ENCODE results near the gene LRRC8D.

LRRC8D gene

DNA sequence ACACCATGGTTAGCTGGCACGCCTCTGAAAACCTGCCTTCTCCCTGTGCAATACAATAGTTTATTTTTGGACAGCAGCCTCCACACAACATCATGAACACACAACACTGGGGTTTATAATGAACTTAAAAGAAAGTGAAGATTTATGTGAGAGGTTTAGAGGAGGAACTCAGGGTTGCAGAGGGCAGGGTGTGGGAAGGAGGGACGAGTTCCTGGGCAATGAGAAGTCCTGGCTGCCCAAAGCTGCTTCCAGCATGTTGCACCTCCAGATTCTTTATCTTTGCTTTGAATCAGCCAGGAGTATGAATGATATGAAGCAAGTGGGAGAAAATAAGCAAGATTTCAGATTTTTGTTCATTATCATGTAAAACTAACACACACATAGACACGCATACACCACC is 11.3 kb upstream of the LRRC8D start:
- H3K4me3 ChIP-seq (ENCODE audit: low read depth, low read length), result no peak overlapping the region
- no peaks in the 10 kb centered on the region for H3K36me3 ChIP-seq (ENCODE audit: control insufficient read depth, insufficient read depth, low read length)
- H3K9me3 ChIP-seq (ENCODE audit: control insufficient read depth, insufficient read depth, low read length), result no peaks in the 10 kb centered on the region
- no peak overlapping the region for H3K9ac ChIP-seq (ENCODE audit: low read depth, low read length)
- H3K27me3 ChIP-seq (ENCODE audit: control insufficient read depth, insufficient read depth, low read length), result peaks cover 13% of the 10 kb centered on the region
- H3K4me1 ChIP-seq (ENCODE audit: control insufficient read depth, insufficient read depth, low read length), result peaks cover 13% of the 10 kb centered on the region

DNA sequence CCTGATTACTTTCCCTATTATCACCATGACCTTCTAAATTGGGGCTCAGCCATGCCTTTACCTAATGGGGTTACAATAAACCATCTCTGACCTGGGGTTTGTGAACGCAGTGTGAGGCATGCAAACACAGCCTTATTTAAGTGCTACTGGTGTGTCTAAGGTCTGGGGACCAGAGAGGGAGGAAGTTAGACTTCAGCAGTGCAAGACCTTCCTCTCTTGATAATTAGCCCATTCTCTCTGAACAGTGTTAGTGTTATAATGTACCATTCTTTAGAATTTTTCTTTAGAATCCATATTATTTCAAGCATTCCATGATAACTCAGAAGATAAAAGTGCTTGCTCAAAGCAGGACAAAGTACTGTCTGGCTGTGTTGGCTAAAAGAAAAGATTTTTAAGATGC is 10.5 kb upstream of the LRRC8D start:
- H3K4me1 ChIP-seq (ENCODE audit: control insufficient read depth, insufficient read depth, low read length), result peaks cover 13% of the 10 kb centered on the region
- peaks cover 13% of the 10 kb centered on the region for H3K27me3 ChIP-seq (ENCODE audit: control insufficient read depth, insufficient read depth, low read length)
- no peak overlapping the region for H3K4me3 ChIP-seq (ENCODE audit: low read depth, low read length)
- H3K9ac ChIP-seq (ENCODE audit: low read depth, low read length), result no peak overlapping the region
- no peaks in the 10 kb centered on the region for H3K36me3 ChIP-seq (ENCODE audit: control insufficient read depth, insufficient read depth, low read length)
- H3K9me3 ChIP-seq (ENCODE audit: control insufficient read depth, insufficient read depth, low read length), result no peaks in the 10 kb centered on the region

DNA sequence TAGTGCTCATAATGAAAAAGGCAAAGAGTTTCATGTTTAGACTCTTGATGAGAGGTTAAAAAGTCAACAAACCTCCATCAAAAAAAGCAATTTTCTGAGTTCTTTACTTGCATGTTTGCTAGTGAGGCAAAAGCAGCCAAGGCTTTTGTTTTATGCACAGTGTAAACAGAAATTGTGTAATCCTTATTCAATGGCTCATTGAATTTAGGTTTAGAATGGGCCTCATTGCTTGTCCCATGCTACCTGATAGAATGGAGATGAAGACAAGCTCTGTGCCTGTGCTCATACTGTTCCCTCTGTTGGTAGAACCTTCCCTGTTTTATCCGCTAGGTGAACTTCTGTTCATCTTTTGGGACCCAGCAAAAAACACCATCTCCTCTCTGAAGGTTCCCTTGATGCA is 10.0 kb upstream of the LRRC8D start:
- H3K27me3 ChIP-seq (ENCODE audit: control insufficient read depth, insufficient read depth, low read length), result peaks cover 13% of the 10 kb centered on the region
- H3K9me3 ChIP-seq (ENCODE audit: control insufficient read depth, insufficient read depth, low read length), result no peaks in the 10 kb centered on the region
- H3K4me1 ChIP-seq (ENCODE audit: control insufficient read depth, insufficient read depth, low read length), result peaks cover 13% of the 10 kb centered on the region
- no peak overlapping the region for H3K4me3 ChIP-seq (ENCODE audit: low read depth, low read length)
- H3K36me3 ChIP-seq (ENCODE audit: control insufficient read depth, insufficient read depth, low read length), result no peaks in the 10 kb centered on the region
- H3K9ac ChIP-seq (ENCODE audit: low read depth, low read length), result no peak overlapping the region

DNA sequence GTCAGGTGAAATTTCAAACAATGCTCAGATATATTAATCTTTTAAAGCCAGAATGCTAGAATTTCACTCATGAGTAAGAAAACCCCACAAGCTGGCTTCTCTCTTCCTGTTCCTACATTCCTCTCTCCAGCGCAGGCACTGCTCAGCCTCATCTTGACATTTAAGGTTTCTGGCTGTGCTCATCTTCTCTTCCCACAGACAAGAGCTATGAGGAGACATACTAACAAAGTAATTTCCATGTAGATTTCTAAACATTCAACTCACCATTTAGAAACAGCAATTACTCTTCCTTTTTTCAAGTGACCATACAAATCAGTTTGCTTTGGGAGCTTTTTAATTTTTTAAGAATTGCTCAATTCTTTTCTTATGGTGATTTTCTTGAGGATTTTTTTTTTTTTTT is 7.8 kb upstream of the LRRC8D start:
- no peak overlapping the region for H3K9ac ChIP-seq (ENCODE audit: low read depth, low read length)
- H3K9me3 ChIP-seq (ENCODE audit: control insufficient read depth, insufficient read depth, low read length), result no peaks in the 10 kb centered on the region
- peaks cover 10% of the 10 kb centered on the region for H3K4me1 ChIP-seq (ENCODE audit: control insufficient read depth, insufficient read depth, low read length)
- peaks cover 10% of the 10 kb centered on the region for H3K27me3 ChIP-seq (ENCODE audit: control insufficient read depth, insufficient read depth, low read length)
- no peaks in the 10 kb centered on the region for H3K36me3 ChIP-seq (ENCODE audit: control insufficient read depth, insufficient read depth, low read length)
- no peak overlapping the region for H3K4me3 ChIP-seq (ENCODE audit: low read depth, low read length)

DNA sequence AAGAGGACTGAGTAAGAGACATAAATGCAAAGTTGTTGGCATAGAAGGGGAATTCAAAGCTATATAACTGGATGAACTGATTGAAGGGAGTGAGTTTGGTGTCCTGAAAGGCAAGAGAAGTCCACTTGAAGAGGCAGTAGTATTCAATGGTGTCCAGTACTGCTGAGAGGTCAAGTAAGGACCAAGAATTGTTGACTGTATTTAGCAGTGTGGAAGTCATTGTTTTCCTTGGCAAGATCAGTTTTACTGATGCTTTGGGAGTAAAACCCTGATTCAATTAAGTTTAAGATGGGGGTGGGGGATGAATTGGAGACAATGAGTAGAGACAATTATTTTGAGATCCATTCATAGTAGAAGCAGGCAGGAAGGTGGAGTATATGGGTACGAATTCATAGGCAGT is 5.8 kb upstream of the LRRC8D start:
- no peaks in the 10 kb centered on the region for H3K9me3 ChIP-seq (ENCODE audit: control insufficient read depth, insufficient read depth, low read length)
- H3K9ac ChIP-seq (ENCODE audit: low read depth, low read length), result no peak overlapping the region
- H3K4me1 ChIP-seq (ENCODE audit: control insufficient read depth, insufficient read depth, low read length), result no peaks in the 10 kb centered on the region
- H3K36me3 ChIP-seq (ENCODE audit: control insufficient read depth, insufficient read depth, low read length), result no peaks in the 10 kb centered on the region
- no peak overlapping the region for H3K4me3 ChIP-seq (ENCODE audit: low read depth, low read length)
- peaks cover 11% of the 10 kb centered on the region for H3K27me3 ChIP-seq (ENCODE audit: control insufficient read depth, insufficient read depth, low read length)

DNA sequence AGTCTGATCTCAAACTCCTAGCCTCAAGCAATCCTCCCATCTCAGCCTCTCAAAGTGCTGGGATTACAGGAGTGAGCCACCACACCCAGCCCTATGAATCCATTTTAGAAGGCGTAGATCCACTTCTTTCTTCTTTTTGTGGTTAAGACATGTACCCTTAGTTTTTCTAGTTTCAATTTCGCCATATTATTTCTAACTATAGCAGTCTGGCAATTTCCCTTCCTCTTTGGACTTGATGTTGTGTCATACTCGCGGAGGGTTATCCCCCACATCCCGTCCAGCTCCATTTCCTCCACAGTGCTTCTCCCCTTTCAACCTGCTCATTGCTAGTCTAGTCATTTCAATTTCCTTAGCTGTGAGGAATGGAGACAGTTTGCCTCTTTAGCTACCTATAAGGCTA is 5.2 kb upstream of the LRRC8D start:
- peaks cover 6% of the 10 kb centered on the region for H3K27me3 ChIP-seq (ENCODE audit: control insufficient read depth, insufficient read depth, low read length)
- H3K9ac ChIP-seq (ENCODE audit: low read depth, low read length), result no peak overlapping the region
- H3K36me3 ChIP-seq (ENCODE audit: control insufficient read depth, insufficient read depth, low read length), result no peaks in the 10 kb centered on the region
- H3K4me1 ChIP-seq (ENCODE audit: control insufficient read depth, insufficient read depth, low read length), result no peaks in the 10 kb centered on the region
- no peak overlapping the region for H3K4me3 ChIP-seq (ENCODE audit: low read depth, low read length)
- H3K9me3 ChIP-seq (ENCODE audit: control insufficient read depth, insufficient read depth, low read length), result no peaks in the 10 kb centered on the region

DNA sequence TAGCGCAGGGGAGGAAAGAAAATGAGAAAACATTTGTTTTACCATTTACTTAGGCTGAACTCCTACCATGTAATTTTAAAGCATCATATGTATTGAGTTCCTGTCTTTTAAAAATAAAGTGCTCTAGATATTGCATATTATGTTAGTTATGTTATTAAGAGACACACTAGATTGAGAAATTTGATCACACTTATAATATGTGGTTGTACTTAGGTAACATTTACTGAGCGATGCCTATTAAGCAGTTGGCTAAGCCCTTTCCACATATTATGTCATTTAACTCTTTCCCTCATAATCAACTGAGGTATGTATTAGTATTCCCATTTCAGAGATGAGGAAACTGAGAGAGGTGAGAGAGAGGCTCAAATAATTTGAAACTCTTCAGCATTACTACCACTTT is 4.5 kb upstream of the LRRC8D start:
- Histone ChIP-seq H3K27me3 (ENCODE audit: control insufficient read depth, insufficient read depth, low read length) (peaks cover 6% of the 10 kb centered on the region), H3K36me3 (ENCODE audit: control insufficient read depth, insufficient read depth, low read length) (no peaks in the 10 kb centered on the region), H3K9me3 (ENCODE audit: control insufficient read depth, insufficient read depth, low read length) (no peaks in the 10 kb centered on the region), H3K4me3 (ENCODE audit: low read depth, low read length) (no peak overlapping the region), H3K4me1 (ENCODE audit: control insufficient read depth, insufficient read depth, low read length) (no peaks in the 10 kb centered on the region), H3K9ac (ENCODE audit: low read depth, low read length) (no peak overlapping the region)

DNA sequence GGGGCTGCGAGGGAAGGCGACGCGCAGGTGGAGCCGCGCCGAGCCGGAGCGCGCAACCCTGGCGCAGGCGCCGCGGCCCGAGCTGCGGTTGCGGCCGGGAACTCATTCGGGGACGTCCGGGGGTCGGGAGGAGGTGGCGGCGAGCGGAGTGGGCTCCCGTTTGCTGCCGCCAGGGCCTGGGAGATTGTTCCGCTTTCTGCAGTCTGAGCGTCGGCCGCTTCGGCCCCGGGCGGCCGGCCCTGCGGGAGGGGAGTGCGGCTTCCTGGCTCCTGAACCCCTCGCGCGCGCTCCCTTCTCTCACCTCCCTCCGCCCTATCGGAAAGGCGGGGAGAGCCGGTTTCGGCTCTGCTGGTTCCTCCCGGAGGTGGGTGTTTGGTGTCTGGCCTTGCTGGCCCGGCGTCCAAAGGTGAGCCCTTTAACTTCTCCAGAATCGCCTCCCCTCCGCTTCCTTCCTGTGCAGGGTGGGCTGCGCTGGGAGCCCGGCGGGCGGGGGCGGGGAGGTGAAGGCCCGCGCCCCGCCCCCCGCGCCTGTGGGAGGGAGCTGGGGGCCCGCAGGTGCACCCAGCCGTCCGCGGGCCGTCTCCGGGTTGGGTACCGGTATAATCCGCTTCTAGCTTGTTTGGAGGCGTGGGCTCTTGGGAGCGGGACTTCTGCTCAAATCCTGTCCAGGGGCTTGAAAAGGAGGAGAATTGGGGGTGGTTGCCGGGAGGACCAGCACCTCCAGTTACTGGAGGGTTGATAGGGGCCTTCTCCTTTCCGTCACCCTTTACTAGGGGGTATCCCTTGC is 683 bp downstream of the LRRC8D start:
- Histone ChIP-seq H3K9ac (ENCODE audit: low read depth, low read length) (peak overlapping the region; percentile 83), H3K9me3 (ENCODE audit: control insufficient read depth, insufficient read depth, low read length) (no peaks in the 10 kb centered on the region), H3K4me1 (ENCODE audit: control insufficient read depth, insufficient read depth, low read length) (peaks cover 10% of the 10 kb centered on the region)

DNA sequence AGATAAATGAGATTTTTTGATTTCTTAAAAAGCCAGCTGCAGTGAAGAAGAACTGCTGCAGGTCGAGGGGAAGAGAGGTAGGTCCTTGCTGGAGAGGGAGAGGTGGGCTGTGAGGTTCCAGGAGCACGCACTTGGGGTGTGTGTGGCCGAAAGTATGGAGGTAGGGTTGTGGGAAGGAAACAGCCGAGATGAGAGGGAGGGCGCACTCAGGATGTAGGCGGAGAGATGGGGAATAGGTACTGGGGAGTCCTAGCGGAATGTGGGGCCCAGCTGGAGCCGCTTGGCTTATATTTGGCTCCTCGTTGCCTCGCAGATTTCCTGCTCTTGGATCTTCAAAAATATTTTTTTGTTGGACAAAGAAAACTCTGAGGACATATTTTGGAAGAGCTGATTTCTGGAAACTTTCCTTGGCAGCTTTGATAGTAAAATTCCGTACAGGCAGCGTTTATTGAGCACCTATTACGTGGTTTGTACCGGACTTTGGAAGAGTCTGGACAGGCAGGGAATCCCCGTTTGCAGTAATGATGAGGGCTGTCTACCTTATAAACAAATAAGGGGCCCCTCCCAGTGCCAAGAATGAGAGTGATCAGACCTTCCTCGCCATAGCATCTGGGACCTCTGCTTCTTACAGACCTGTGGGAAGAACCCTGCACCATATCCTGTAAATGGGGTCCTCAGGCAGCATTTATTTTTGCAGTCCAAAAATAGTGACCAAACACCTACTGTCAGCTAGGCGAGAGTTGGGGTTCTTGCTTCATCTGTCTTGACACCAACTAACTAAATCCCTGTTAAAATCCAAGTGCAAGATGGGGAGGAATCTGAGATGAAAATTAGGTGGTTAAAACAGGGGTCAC is 1.5 kb downstream of the LRRC8D start:
- Histone ChIP-seq H3K36me3 (ENCODE audit: control insufficient read depth, insufficient read depth, low read length) (no peaks in the 10 kb centered on the region), H3K4me1 (ENCODE audit: control insufficient read depth, insufficient read depth, low read length) (peaks cover 10% of the 10 kb centered on the region), H3K4me3 (ENCODE audit: low read depth, low read length) (peak overlapping the region; percentile 97), H3K27me3 (ENCODE audit: control insufficient read depth, insufficient read depth, low read length) (peaks cover 6% of the 10 kb centered on the region), H3K9ac (ENCODE audit: low read depth, low read length) (peak overlapping the region; percentile 83), H3K9me3 (ENCODE audit: control insufficient read depth, insufficient read depth, low read length) (no peaks in the 10 kb centered on the region)

More for the DNA sequence above, 683 bp downstream of the LRRC8D start:
- H3K36me3 ChIP-seq (ENCODE audit: control insufficient read depth, insufficient read depth, low read length), result no peaks in the 10 kb centered on the region
- H3K4me3 ChIP-seq (ENCODE audit: low read depth, low read length), result peak overlapping the region; percentile 97
- H3K27me3 ChIP-seq (ENCODE audit: control insufficient read depth, insufficient read depth, low read length), result peaks cover 6% of the 10 kb centered on the region

DNA sequence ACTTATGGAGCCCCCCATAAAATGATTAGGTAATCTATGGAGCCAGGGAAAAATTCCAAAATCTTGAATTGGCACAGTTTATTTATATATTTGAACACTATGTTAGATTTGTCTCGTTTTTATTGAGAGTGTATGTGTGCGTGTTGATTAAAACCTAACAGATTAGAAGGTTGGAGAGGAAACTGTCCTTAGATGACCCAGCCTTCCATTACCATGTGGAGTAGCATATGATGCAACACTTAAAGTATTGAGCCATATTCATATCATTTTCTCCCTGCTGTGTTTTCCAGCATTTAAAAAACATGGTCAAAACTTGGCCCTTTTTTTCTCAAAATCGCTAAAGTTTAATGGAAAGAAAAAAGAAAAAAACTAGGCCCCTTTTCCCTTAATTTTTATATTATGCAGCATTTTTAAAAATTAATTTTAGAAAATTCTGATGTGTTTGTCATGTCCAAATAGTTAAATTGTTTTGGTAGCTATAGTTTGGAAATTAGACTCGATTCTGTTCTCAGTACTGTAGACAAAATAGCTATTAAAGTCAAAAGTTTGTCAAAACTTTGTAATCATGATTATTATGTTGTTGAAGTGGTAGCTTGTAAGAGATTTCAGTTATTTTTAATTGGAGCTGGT is 2.3 kb downstream of the LRRC8D start:
- Histone ChIP-seq H3K4me1 (ENCODE audit: control insufficient read depth, insufficient read depth, low read length) (peaks cover 10% of the 10 kb centered on the region), H3K27me3 (ENCODE audit: control insufficient read depth, insufficient read depth, low read length) (peaks cover 6% of the 10 kb centered on the region), H3K9ac (ENCODE audit: low read depth, low read length) (no peak overlapping the region), H3K36me3 (ENCODE audit: control insufficient read depth, insufficient read depth, low read length) (no peaks in the 10 kb centered on the region), H3K9me3 (ENCODE audit: control insufficient read depth, insufficient read depth, low read length) (no peaks in the 10 kb centered on the region), H3K4me3 (ENCODE audit: low read depth, low read length) (peak overlapping the region; percentile 97)

DNA sequence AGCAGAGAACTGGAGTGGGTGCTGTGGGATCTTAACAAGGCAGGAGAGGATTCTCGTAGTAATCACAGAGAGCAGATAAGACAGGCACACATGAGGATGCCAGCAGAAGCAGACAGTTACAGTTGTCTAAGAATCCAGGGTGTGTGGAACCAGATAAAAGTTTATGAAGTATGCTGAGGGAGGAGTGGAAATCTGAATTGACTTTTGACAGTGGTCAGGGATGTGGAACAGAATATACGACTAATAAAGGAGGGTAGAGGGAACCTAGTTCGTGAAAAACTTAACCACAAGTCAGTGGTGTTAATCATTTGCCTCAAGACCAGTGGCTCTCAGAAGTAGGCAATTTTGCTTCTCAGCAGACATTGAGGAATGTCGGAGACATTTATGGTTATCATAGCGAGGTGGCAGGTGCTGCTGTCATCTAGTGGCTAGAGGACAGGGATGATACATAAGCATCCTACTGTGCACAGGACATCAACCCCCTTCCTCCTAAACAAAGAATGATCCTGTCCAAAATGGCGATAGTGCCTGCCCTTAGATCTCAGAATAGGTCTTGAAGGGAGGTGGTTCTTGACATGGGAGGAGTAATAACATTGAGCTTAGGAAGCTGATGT is 3.0 kb downstream of the LRRC8D start:
- no peak overlapping the region for H3K9ac ChIP-seq (ENCODE audit: low read depth, low read length)
- peaks cover 6% of the 10 kb centered on the region for H3K27me3 ChIP-seq (ENCODE audit: control insufficient read depth, insufficient read depth, low read length)
- peaks cover 10% of the 10 kb centered on the region for H3K4me1 ChIP-seq (ENCODE audit: control insufficient read depth, insufficient read depth, low read length)
- H3K9me3 ChIP-seq (ENCODE audit: control insufficient read depth, insufficient read depth, low read length), result no peaks in the 10 kb centered on the region
- H3K36me3 ChIP-seq (ENCODE audit: control insufficient read depth, insufficient read depth, low read length), result no peaks in the 10 kb centered on the region
- H3K4me3 ChIP-seq (ENCODE audit: low read depth, low read length), result peak overlapping the region; percentile 2
